IPS DF 4.7 (cell line): Measurements from ENCODE around the gene DDX4.

Source experiments
- DNase-seq: peaks from one replicate; pipeline ENCODE4 v3.0.0-alpha.2; 2013; ENCODE audit warnings: low spot score; ENCODE audit errors: extremely low read depth

DDX4 gene

GRCh38 chr5:55821731-55822512, 84.1 kb downstream of the DDX4 start:
- no peak for DNase-seq

- DNase-seq: no peak
Measured at GRCh38 chr5:55823151-55823796, 85.4 kb downstream of the DDX4 start.

GRCh38 chr5:55829956-55830355, 92.1 kb downstream of the DDX4 start:
- no peak for DNase-seq

GRCh38 chr5:55832446-55832845, 94.6 kb downstream of the DDX4 start:
- no peak for DNase-seq

- no peak for DNase-seq
Measured at GRCh38 chr5:55836191-55836590, 98.3 kb downstream of the DDX4 start.

GRCh38 chr5:55841976-55842375, 104.1 kb downstream of the DDX4 start:
- DNase-seq: no peak

- no peak for DNase-seq
Measured at GRCh38 chr5:55847837-55848236, 110.0 kb downstream of the DDX4 start.

GRCh38 chr5:55848783-55849182, 110.9 kb downstream of the DDX4 start:
- no peak for DNase-seq

- no peak for DNase-seq
Measured at GRCh38 chr5:55850839-55851674, 113.2 kb downstream of the DDX4 start, which contains the start of gene IL31RA. Gene IL31RA, plus strand, starts transcription at chr5:55851357. Its CDS starts 214 bp downstream, at chr5:55851571.

GRCh38 chr5:55851675-55851979, 113.8 kb downstream of the DDX4 start:
- DNase-seq: no peak

GRCh38 chr5:55852503-55852902, 114.6 kb downstream of the DDX4 start:
- DNase-seq: no peak

- no peak for DNase-seq
Measured at GRCh38 chr5:55853041-55853670, 115.3 kb downstream of the DDX4 start.

GRCh38 chr5:55853818-55854217, 116.0 kb downstream of the DDX4 start:
- no peak for DNase-seq

GRCh38 chr5:55855509-55855908, 117.6 kb downstream of the DDX4 start:
- no peak for DNase-seq

- DNase-seq: no peak
Measured at GRCh38 chr5:55856516-55857246, 118.8 kb downstream of the DDX4 start.

- DNase-seq: no peak
Measured at GRCh38 chr5:55857247-55857640, 119.4 kb downstream of the DDX4 start.

- DNase-seq: no peak
Measured at GRCh38 chr5:55858104-55858503, 120.2 kb downstream of the DDX4 start.

GRCh38 chr5:55860288-55860687, 122.4 kb downstream of the DDX4 start:
- no peak for DNase-seq

- DNase-seq: no peak
Measured at GRCh38 chr5:55860709-55861108, 122.8 kb downstream of the DDX4 start.

GRCh38 chr5:55864606-55865541, 127.0 kb downstream of the DDX4 start:
- DNase-seq: no peak
